Erythroblast (primary cell): Measurements from ENCODE around the gene CEP126.

ENCODE experiments used
- DNase-seq, 2 experiments: peaks; one replicate each; lab custom pipeline; 2025; lab: John Stamatoyannopoulos, UW
- GATA1 ChIP-seq: IDR thresholded peaks from 2 replicates; pipeline ENCODE4 v1.6.1; 2011; ENCODE audit warnings: low read depth, mild to moderate bottlenecking, control low read depth, low read length, moderate library complexity
- POLR2A ChIP-seq: IDR thresholded peaks from 2 replicates; pipeline ENCODE4 v1.6.1; 2011; ENCODE audit warnings: mild to moderate bottlenecking, low read length

The CEP126 gene

DNA sequence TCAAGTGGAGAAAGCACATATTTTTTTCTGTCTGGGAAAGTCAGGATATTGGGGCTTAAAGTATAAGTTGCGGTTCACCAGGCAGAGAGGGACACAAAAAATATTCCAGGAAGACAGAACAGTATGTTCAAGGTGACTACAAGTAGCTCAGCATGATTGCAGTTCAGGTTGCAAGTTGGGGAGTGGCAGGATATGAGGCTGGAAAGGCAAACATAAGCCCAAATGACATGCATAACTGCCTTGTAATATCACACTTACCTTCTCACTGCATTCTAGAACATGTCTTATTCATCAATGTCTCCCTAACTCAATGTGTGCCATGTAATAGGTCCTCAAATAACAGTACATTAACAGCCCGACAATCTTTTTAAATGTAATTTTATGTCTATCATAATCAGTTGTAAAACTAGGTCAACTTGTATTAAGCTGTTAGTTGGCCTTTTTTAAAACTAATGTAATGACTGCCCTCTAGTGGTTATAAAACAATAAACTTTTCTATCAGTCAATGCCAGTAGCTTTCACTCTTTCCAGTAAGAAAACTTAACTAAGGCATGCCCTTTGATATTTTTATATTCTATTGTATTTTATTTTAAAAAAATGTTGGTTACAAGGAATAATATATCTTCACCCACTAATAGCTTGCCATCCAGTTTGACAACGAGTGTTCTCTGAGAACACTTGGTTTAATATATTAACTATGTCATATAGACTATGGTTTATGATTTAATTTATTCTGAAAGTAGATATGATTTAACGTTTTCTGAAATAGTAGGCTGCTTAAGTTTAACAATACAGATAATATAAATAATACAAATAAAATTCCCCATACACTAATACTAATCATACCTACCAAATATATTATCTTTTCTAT lies 93.0 kb downstream of the CEP126 start:
- DNase-seq = peak; percentile 5 to 40

GRCh38 chr11:102010776-102011494 lies 96.1 kb downstream of the CEP126 start:
- no peak for DNase-seq
- TF ChIP-seq GATA1 = no peak
- TF ChIP-seq POLR2A = no peak

More for the DNA sequence above, 93.0 kb downstream of the CEP126 start:
- TF ChIP-seq GATA1 (no peak), POLR2A (no peak)

DNA sequence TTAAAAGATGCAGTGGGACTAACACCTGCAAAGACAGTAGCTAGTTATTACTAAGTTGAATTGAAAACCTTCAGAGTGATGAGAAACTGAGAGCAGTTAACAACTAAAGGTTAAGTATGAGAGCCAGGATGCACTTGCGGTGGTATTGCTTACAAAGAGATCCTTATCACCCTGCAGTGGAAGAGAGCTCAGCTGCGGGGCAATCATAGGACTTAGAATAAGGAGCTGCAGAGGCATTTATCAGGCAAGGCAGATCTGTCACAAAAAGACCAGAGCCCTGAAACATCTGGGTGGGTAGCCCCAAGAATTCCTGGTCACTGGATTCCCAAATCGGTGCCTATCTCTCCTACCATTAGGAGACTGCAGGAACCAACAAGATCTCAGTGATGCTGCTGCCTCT lies 98.1 kb downstream of the CEP126 start:
- DNase-seq = no peak
- TF ChIP-seq POLR2A (no peak), GATA1 (no peak)

DNA sequence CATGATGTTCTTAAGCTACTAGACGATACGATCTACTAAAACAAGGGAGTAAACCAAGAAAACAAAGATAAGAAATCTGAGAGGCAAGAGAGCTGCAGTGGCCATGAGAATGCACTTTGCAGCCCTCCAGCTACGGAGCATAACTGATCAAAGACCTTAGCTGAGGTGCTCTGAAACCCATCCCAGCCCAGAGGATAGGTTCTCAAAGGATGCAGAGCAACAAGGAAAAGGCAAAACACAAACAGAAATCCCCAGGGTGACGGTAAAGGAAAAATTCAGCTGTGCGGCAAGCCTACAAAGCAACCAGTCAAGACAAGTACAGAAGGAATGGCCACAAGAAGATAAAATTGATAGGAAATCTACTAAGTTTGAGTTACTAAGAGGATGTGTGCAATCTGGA lies 99.9 kb downstream of the CEP126 start:
- TF ChIP-seq GATA1 (no peak), POLR2A (no peak)
- DNase-seq = no peak

- no peak for DNase-seq
- TF ChIP-seq POLR2A (no peak), GATA1 (no peak)
Measured at GRCh38 chr11:102017026-102017425, 102.2 kb downstream of the CEP126 start.

- TF ChIP-seq POLR2A = no peak
- TF ChIP-seq GATA1 = no peak
- no peak for DNase-seq
Measured at GRCh38 chr11:102026217-102026616, 111.4 kb downstream of the CEP126 start.

- no peak for DNase-seq
- no peak for TF ChIP-seq POLR2A
- no peak for TF ChIP-seq GATA1
Measured at GRCh38 chr11:102026959-102027358, 112.1 kb downstream of the CEP126 start.

DNA sequence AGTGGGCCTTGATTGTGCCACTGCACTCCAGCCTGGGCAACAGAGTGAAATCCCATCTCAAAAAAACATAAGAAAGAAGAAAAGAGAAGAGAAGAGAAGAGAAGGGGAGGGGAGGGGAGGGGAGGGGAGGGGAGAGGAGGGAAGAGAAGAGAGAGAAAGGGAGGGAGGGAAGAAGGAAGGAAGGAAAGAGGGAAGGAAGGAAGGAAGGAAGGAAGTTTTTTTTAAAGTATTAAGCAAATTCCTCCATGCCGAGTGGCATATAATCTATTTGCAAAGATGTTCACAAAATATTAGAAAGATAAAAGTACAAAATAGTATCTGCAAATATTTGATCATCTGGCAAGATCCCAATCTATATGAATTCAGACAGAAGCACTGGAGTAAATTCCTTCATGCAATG lies 121.9 kb downstream of the CEP126 start:
- TF ChIP-seq POLR2A (no peak), GATA1 (no peak)
- DNase-seq = no peak

- TF ChIP-seq POLR2A = no peak
- TF ChIP-seq GATA1 = no peak
- DNase-seq = no peak
Measured at GRCh38 chr11:102046841-102047240, 132.0 kb downstream of the CEP126 start.

DNA sequence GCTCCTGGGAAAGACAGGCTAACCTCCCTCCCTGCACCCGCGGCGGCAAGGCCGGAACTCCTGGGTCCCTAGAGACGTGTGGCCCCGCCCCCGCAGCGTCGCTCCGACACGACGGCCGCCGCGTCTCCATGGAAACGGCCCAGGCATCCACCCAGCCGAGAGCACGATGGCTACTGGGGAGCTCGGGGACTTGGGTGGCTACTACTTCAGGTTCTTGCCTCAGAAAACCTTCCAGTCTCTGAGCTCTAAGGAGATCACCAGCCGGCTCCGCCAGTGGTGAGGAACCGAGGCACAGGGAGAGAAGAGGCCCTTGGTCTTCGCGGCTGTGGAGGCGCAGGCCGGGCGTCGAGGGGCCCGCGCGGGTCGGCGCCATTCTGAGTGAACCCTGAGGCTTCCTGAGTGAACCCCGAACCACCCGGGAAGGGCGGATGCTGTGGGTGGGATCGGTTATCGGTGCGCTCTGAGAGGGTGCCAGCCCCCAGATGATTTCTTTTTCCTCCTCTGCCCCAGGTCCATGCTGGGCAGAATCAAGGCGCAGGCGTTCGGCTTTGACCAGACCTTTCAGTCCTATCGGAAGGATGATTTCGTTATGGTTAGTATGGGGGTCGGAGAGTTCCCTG lies 132.6 kb downstream of the CEP126 start, which contains the start of gene CFAP300:
Gene CFAP300 (plus strand): TSS at position 133 of the 620 bp plus-strand sequence. CDS start 34 bp downstream, at position 167.
- TF ChIP-seq GATA1 (no peak), POLR2A (no peak)
- peak; percentile 4 to 38 for DNase-seq
